HTR-8/SVneo (cell line): ENCODE results near the gene LGALS12.

Experiments used
- DNase-seq: peaks from one replicate; pipeline ENCODE4 v3.0.0; 2011; ENCODE audit warnings: low spot score, mixed read lengths; ENCODE audit not compliant: insufficient read length
- FAIRE-seq: peaks from 2 replicates; lab custom pipeline; 2011; peaks lifted over from hg19 to GRCh38; lab: Jason Lieb, UNC

LGALS12 gene

GRCh38 chr11:63556404-63557013 lies 50.6 kb downstream of the LGALS12 start:
- FAIRE-seq (no peak), DNase-seq (no peak)

GRCh38 chr11:63557570-63557969 lies 51.7 kb downstream of the LGALS12 start:
- DNase-seq (no peak), FAIRE-seq (no peak)

- FAIRE-seq (no peak), DNase-seq (no peak)
These were observed 52.7 kb downstream of the LGALS12 start for GRCh38 chr11:63558459-63559157.

GRCh38 chr11:63560506-63561180 lies 54.8 kb downstream of the LGALS12 start:
- FAIRE-seq: no peak
- no peak for DNase-seq

- no peak for FAIRE-seq
- DNase-seq: no peak
These were observed 57.5 kb downstream of the LGALS12 start, which contains the start of gene PLAAT2 for GRCh38 chr11:63563201-63564055. PLAAT2 (minus strand) TSS chr11:63563379; CDS start chr11:63563324, 55 bp downstream.

GRCh38 chr11:63564056-63564774 lies 58.3 kb downstream of the LGALS12 start:
- no peak for FAIRE-seq
- no peak for DNase-seq

- FAIRE-seq (no peak), DNase-seq (no peak)
These were observed 59.0 kb downstream of the LGALS12 start for GRCh38 chr11:63564784-63565350.
